Stomach (tissue), 9 donors: ENCODE data around the gene FASTKD1. TPM values are rescaled to one million over a fixed set of nuclear protein-coding genes. Genes with fewer than 3 reads are reported as not detected.
"Not testable (repeated sequence)": the region's sequence is repeated elsewhere in the genome, so short reads cannot be mapped to it uniquely, and the experiment has no call there.

Source experiments
- DNase-seq, 2 donors: peaks; one replicate each; pipeline versions ENCODE4 v3.0.0 to v3.0.0-alpha.2; 2013 to 2019
- H3K27ac ChIP-seq, 5 donors: fragments of 200-600 bp in 4 of 5; sonication (generic) in 4 of 5; one replicate each; pipeline ENCODE4 v1.5.1; 2013 to 2019; ENCODE audit warnings: mild to moderate bottlenecking in 1 of 5, moderate library complexity in 1 of 5
- H3K27me3 ChIP-seq, 3 donors: fragments of 200-600 bp; sonication (generic); one replicate each; pipeline ENCODE4 v1.5.1; 2017 to 2019; ENCODE audit warnings: mixed run types in 1 of 3
- H3K36me3 ChIP-seq, 4 donors: fragments of 200-600 bp; sonication (generic); 1 replicate in 3 of 4; 2 replicates in 1 of 4; pipeline ENCODE4 v1.5.1; 2016 to 2019
- H3K4me1 ChIP-seq, 4 donors: fragments of 200-600 bp; sonication (generic); one replicate each; pipeline ENCODE4 v1.5.1; 2016 to 2019
- H3K4me3 ChIP-seq, 4 donors: fragments of 200-600 bp; sonication (generic) in 3 of 4; one replicate each; pipeline ENCODE4 v1.5.1; 2016 to 2019; ENCODE audit warnings: mild to moderate bottlenecking in 1 of 4
- H3K9me3 ChIP-seq, 4 donors: fragments of 200-600 bp; sonication (generic); one replicate each; pipeline ENCODE4 v1.5.1; 2016 to 2019
- CTCF ChIP-seq, 7 experiments: fragments of 450-650 bp in 4 of 7; fragments of 200-600 bp in 3 of 7; sonication (generic) in 3 of 7; IDR thresholded peaks; one replicate each; pipeline ENCODE4 v1.5.1; 2016 to 2019; ENCODE audit warnings: antibody characterized with exemption in 7 of 7, control low read depth in 2 of 7, mild to moderate bottlenecking in 1 of 7
- EP300 ChIP-seq: sonication (generic); formaldehyde crosslinking; IDR thresholded peaks from one replicate; pipeline ENCODE4 v1.6.1; 2017; ENCODE audit warnings: antibody characterized with exemption
- POLR2A ChIP-seq, 4 donors: fragments of 450-650 bp; IDR thresholded peaks; one replicate each; pipeline ENCODE4 v1.6.1; 2016; ENCODE audit warnings: antibody characterized with exemption in 4 of 4, control low read depth in 2 of 4, mild to moderate bottlenecking in 1 of 4, moderate library complexity in 1 of 4
- POLR2AphosphoS5 ChIP-seq, 3 donors: sonication (generic); formaldehyde crosslinking; IDR thresholded peaks; one replicate each; pipeline ENCODE4 v1.6.1; 2016; ENCODE audit warnings: antibody characterized with exemption in 3 of 3
- WGBS, 5 donors: extraction: QIAGEN DNeasy Blood & Tissue Kit in 3 of 5; methylation state at CpG; one replicate each; pipeline versions ENCODE4 v1.1.5 to v1.1.7; 2013 to 2018; 5-methylcytosine and 5-hydroxymethylcytosine counted together
- intact Hi-C: fragments of 100-400 bp; cut with DNase I; formaldehyde crosslinking; loops from one replicate; pipeline ENCODE4 v1.15.1; 2023; ENCODE audit warnings: low total_unique reads
- polyA plus RNA-seq, 3 donors: library from polyadenylated mRNA; stranded (reverse); fragments of 200-250 nt; gene quantifications; one replicate each; pipeline ENCODE4 v1.2.3, GENCODE V29; 2013
- total RNA-seq, 5 donors: library from RNA; depleted of rRNA; stranded (reverse); fragments of >200 nt; gene quantifications; one replicate each; pipeline versions ENCODE4 v1.1.0 to v1.2.3, GENCODE V29; 2014 to 2016
- donor health status: healthy with polysubstance abuse.
- donor health status: Bipolar disorder and iron deficiency.
- donor health status: healthy.

Gene FASTKD1
- total and polyA plus RNA-seq, 8 donors: 4.0 to 37.2 (median 21.2) TPM

- intact Hi-C loops: no loop called here
- Histone ChIP-seq H3K9me3 (no peaks in the 10 kb centered on the region), H3K4me3 (no peak overlapping the region), H3K27me3 (no peaks in the 10 kb centered on the region), H3K4me1 (peaks cover 12 to 44% (median 30%) of the 10 kb centered on the region in 4 donors), H3K27ac (no peak overlapping the region), H3K36me3 (no peaks in the 10 kb centered on the region)
- no peak for TF ChIP-seq EP300
- TF ChIP-seq CTCF (IDR thresholded peaks at IDR 0.05): no peak
- no peak for TF ChIP-seq POLR2AphosphoS5 (IDR thresholded peaks at IDR 0.05)
- no peak for TF ChIP-seq POLR2A (IDR thresholded peaks at IDR 0.05)
- DNase-seq: no peak
- WGBS, 5 donors: 79 to 85% (median 80%) methylated on average over 8 of the region's 8 CpGs
Observed at GRCh38 chr2:169590804-169591203, 17.1 kb upstream of the FASTKD1 start.

- Histone ChIP-seq H3K4me3 (peak overlapping the region; percentile 83 to 94 (median 88)), H3K9me3 (peaks cover 0 to 5% (median 0%) of the 10 kb centered on the region in 4 donors), H3K36me3 (no peaks in the 10 kb centered on the region), H3K27ac (peak overlapping the region in 4 of 5 donors; percentile 98 to 100 (median 99)), H3K27me3 (no peaks in the 10 kb centered on the region), H3K4me1 (peaks cover 20 to 46% (median 33%) of the 10 kb centered on the region in 4 donors)
- WGBS, 5 donors: 9 to 15% (median 12%) methylated on average over 7 of the region's 7 CpGs
- peak in 1 of 2 donors; percentile 3 for DNase-seq
- TF ChIP-seq POLR2A (IDR thresholded peaks at IDR 0.05) (no peak), POLR2AphosphoS5 (IDR thresholded peaks at IDR 0.05) (no peak), EP300 (no peak), CTCF (IDR thresholded peaks at IDR 0.05) (no peak)
- intact Hi-C loops: no loop called here
Observed at GRCh38 chr2:169585673-169586072, 12.0 kb upstream of the FASTKD1 start.

GRCh38 chr2:169584005-169584877 is 10.6 kb upstream of the FASTKD1 start, which contains the start of gene PPIG:
TSS of gene PPIG (plus strand) at chr2:169584351. CDS start at chr2:169604042, 19,691 bp downstream.
- intact Hi-C loops: no loop called here
- H3K4me3 ChIP-seq: peak within 1 kb of the TSS; percentile 83 to 94 (median 88)
- peaks cover 20 to 39% (median 27%) of the 10 kb centered on the region in 4 donors for H3K4me1 ChIP-seq
- H3K27ac ChIP-seq: peak within 1 kb of the TSS; percentile 93 to 100 (median 99)
- peak; percentile 91 to 98 for DNase-seq
- TF ChIP-seq EP300 (peak; percentile 66), POLR2AphosphoS5 (IDR thresholded peaks at IDR 0.05) (peak; percentile 81 to 95 (median 95)), CTCF (IDR thresholded peaks at IDR 0.05) (no peak)
- peaks cover 0 to 5% (median 0%) of the 10 kb centered on the region in 4 donors for H3K9me3 ChIP-seq
- WGBS, 5 donors: 5% methylated on average over 40 to 49 of the region's 49 CpGs
- no peaks in the 10 kb centered on the region for H3K27me3 ChIP-seq
- no peaks in the 10 kb centered on the region for H3K36me3 ChIP-seq

GRCh38 chr2:169583518-169583917 is 9.9 kb upstream of the FASTKD1 start:
- Histone ChIP-seq H3K9me3 (peaks cover 0 to 5% (median 0%) of the 10 kb centered on the region in 4 donors), H3K4me3 (peak overlapping the region in 1 of 4 donors; percentile 84), H3K27me3 (no peaks in the 10 kb centered on the region), H3K27ac (peak overlapping the region in 4 of 5 donors; percentile 98 to 100 (median 99)), H3K4me1 (peaks cover 20 to 32% (median 24%) of the 10 kb centered on the region in 4 donors), H3K36me3 (no peaks in the 10 kb centered on the region)
- no peak for TF ChIP-seq CTCF (IDR thresholded peaks at IDR 0.05)
- TF ChIP-seq POLR2AphosphoS5 (IDR thresholded peaks at IDR 0.05): no peak
- no peak for TF ChIP-seq EP300
- no peak for TF ChIP-seq POLR2A (IDR thresholded peaks at IDR 0.05)
- 92 to 97% (median 95%) methylated on average over 5 of the region's 5 CpGs for WGBS, 5 donors
- intact Hi-C loops: no loop called here
- peak in 1 of 2 donors; percentile 2 for DNase-seq

- H3K9me3 ChIP-seq, H3K27ac ChIP-seq, H3K4me3 ChIP-seq, DNase-seq, H3K36me3 ChIP-seq, intact Hi-C loops, H3K27me3 ChIP-seq: not testable (repeated sequence)
- H3K4me1 ChIP-seq: peaks cover 20 to 25% (median 23%) of the 10 kb centered on the region in 4 donors
- WGBS, 5 donors: 93 to 98% (median 97%) methylated on average over 10 of the region's 10 CpGs
Observed at GRCh38 chr2:169582552-169583266, 9.0 kb upstream of the FASTKD1 start.
